H9 (cell line): ENCODE measurements around the gene FCHSD2. TPM values are rescaled to one million over a fixed set of nuclear protein-coding genes. Genes with fewer than 3 reads are reported as not detected.
"Not testable (repeated sequence)": the region's sequence is repeated elsewhere in the genome, so short reads cannot be mapped to it uniquely, and the experiment has no call there.

Source experiments
- DNase-seq: peaks from one replicate; pipeline ENCODE4 v3.0.0-alpha.2; 2017
- H2AFZ ChIP-seq: one replicate; pipeline ENCODE4 v1.6.1; 2013; ENCODE audit warnings: mild to moderate bottlenecking, low read length, control low read depth, moderate library complexity
- H2AK5ac ChIP-seq: 2 replicates; pipeline ENCODE4 v1.6.1; 2013; ENCODE audit warnings: low read length, control low read depth, mixed read lengths; ENCODE audit not compliant: insufficient read length
- H2BK120ac ChIP-seq: one replicate; pipeline ENCODE4 v1.6.1; 2013; ENCODE audit warnings: low read depth, mild to moderate bottlenecking, low read length, control low read depth, inconsistent platforms; ENCODE audit not compliant: poor library complexity, severe bottlenecking
- H2BK12ac ChIP-seq: 2 replicates; pipeline ENCODE4 v1.6.1; 2013; ENCODE audit warnings: low read length, control low read depth, mixed read lengths, low read depth; ENCODE audit not compliant: insufficient read length
- H2BK15ac ChIP-seq: 2 replicates; pipeline ENCODE4 v1.6.1; 2013; ENCODE audit warnings: low read depth, low read length, control low read depth
- H2BK20ac ChIP-seq: one replicate; pipeline ENCODE4 v1.6.1; 2013; ENCODE audit warnings: low read depth, mild to moderate bottlenecking, low read length, control low read depth, inconsistent platforms; ENCODE audit not compliant: poor library complexity, severe bottlenecking
- H2BK5ac ChIP-seq: 2 replicates; pipeline ENCODE4 v1.6.1; 2013; ENCODE audit warnings: low read length, control low read depth, mixed read lengths; ENCODE audit not compliant: insufficient read length
- H3K14ac ChIP-seq: 2 replicates; pipeline ENCODE4 v1.6.1; 2013; ENCODE audit warnings: low read length, control low read depth; ENCODE audit not compliant: insufficient read depth
- H3K18ac ChIP-seq: 2 replicates; pipeline ENCODE4 v1.6.1; 2013; ENCODE audit warnings: low read depth, mild to moderate bottlenecking, mixed read lengths, low read length, control low read depth; ENCODE audit not compliant: insufficient read length
- H3K23ac ChIP-seq: 2 replicates; pipeline ENCODE4 v1.6.1; 2013; ENCODE audit warnings: low read length, control low read depth, mixed read lengths, low read depth; ENCODE audit not compliant: insufficient read length
- H3K23me2 ChIP-seq: 2 replicates; pipeline ENCODE4 v1.6.1; 2013; ENCODE audit warnings: low read depth, mild to moderate bottlenecking, mixed read lengths, low read length, control low read depth; ENCODE audit not compliant: insufficient read length, poor library complexity, severe bottlenecking
- H3K27ac ChIP-seq: 2 replicates; pipeline ENCODE4 v1.5.1; 2013; ENCODE audit warnings: low read length, control low read depth, mixed read lengths, low read depth; ENCODE audit not compliant: insufficient read length
- H3K27me3 ChIP-seq: 2 replicates; pipeline ENCODE4 v1.6.1; 2013; ENCODE audit warnings: low read length, control low read depth, inconsistent platforms; ENCODE audit not compliant: insufficient read depth
- H3K4ac ChIP-seq: 2 replicates; pipeline ENCODE4 v1.6.1; 2013; ENCODE audit warnings: low read depth, mild to moderate bottlenecking, control low read depth, inconsistent platforms, low read length, moderate library complexity
- H3K4me1 ChIP-seq: 2 replicates; pipeline ENCODE4 v1.6.1; 2013; ENCODE audit warnings: low read length, control low read depth, inconsistent platforms; ENCODE audit not compliant: insufficient read depth
- H3K4me2 ChIP-seq: 2 replicates; pipeline ENCODE4 v1.6.1; 2013; ENCODE audit warnings: low read length, control low read depth, mixed read lengths; ENCODE audit not compliant: insufficient read length, insufficient read depth
- H3K56ac ChIP-seq: 2 replicates; pipeline ENCODE4 v1.6.1; 2013; ENCODE audit warnings: low read depth, mild to moderate bottlenecking, mixed read lengths, low read length, control low read depth; ENCODE audit not compliant: insufficient read length
- H3K79me1 ChIP-seq: 2 replicates; pipeline ENCODE4 v1.6.1; 2013; ENCODE audit warnings: low read depth, mild to moderate bottlenecking, moderate library complexity, low read length, control low read depth, inconsistent platforms; ENCODE audit not compliant: insufficient read depth, poor library complexity, severe bottlenecking
- H3K79me2 ChIP-seq: 2 replicates; pipeline ENCODE4 v1.6.1; 2013; ENCODE audit warnings: low read length, control low read depth, inconsistent platforms; ENCODE audit not compliant: insufficient read depth
- H3K9ac ChIP-seq: 2 replicates; pipeline ENCODE4 v1.6.1; 2013; ENCODE audit warnings: low read length, control low read depth, mixed read lengths; ENCODE audit not compliant: insufficient read length; ENCODE audit errors: extremely low read depth
- H3K9me3 ChIP-seq: one replicate; pipeline ENCODE4 v1.6.1; 2013; ENCODE audit warnings: low read depth, low read length, inconsistent platforms; ENCODE audit not compliant: control insufficient read depth
- H3T11ph ChIP-seq: one replicate; pipeline ENCODE4 v1.6.1; 2013; ENCODE audit warnings: mild to moderate bottlenecking, low read length, control low read depth, inconsistent platforms
- H4K20me1 ChIP-seq: one replicate; pipeline ENCODE4 v1.6.1; 2013; ENCODE audit not compliant: control insufficient read depth, insufficient read length, insufficient read depth
- H4K5ac ChIP-seq: 2 replicates; pipeline ENCODE4 v1.6.1; 2013; ENCODE audit warnings: low read depth, mild to moderate bottlenecking, mixed read lengths, low read length, control low read depth; ENCODE audit not compliant: insufficient read length
- H4K8ac ChIP-seq: replicated peaks from 2 replicates; pipeline ENCODE4 v1.6.1; 2013; ENCODE audit warnings: low read length, control low read depth, mixed read lengths, low read depth; ENCODE audit not compliant: insufficient read length
- H4K91ac ChIP-seq: 2 replicates; pipeline ENCODE4 v1.6.1; 2013; ENCODE audit warnings: low read depth, mild to moderate bottlenecking, moderate library complexity, mixed read lengths, low read length, control low read depth; ENCODE audit not compliant: insufficient read length
- H3K27ac Mint-ChIP-seq, 3 experiments: 2 replicates in 2 of 3; 3 replicates in 1 of 3; pipeline ENCODE4 v1.8.0; 2020 to 2021; ENCODE audit warnings: mixed read lengths in 3 of 3, mild to moderate bottlenecking in 1 of 3, moderate library complexity in 1 of 3
- H3K27me3 Mint-ChIP-seq: 2 replicates; pipeline ENCODE4 v1.8.0; 2021; ENCODE audit warnings: low read depth, mild to moderate bottlenecking, moderate library complexity, mixed read lengths
- H3K36me3 Mint-ChIP-seq, 3 experiments: 2 replicates in 2 of 3; 3 replicates in 1 of 3; pipeline ENCODE4 v1.8.0; 2020 to 2021; ENCODE audit warnings: low read depth in 3 of 3, mixed read lengths in 3 of 3; ENCODE audit not compliant: insufficient read depth in 1 of 3
- H3K4me1 Mint-ChIP-seq, 2 experiments: 2 replicates each; pipeline ENCODE4 v1.8.0; 2020; ENCODE audit warnings: mixed read lengths in 2 of 2
- H3K4me3 Mint-ChIP-seq, 2 experiments: 2 replicates in 1 of 2; 3 replicates in 1 of 2; pipeline ENCODE4 v1.8.0; 2020 to 2021; ENCODE audit warnings: mild to moderate bottlenecking in 2 of 2, mixed read lengths in 2 of 2, moderate library complexity in 1 of 2
- H3K9me3 Mint-ChIP-seq, 2 experiments: 2 replicates in 1 of 2; 3 replicates in 1 of 2; pipeline ENCODE4 v1.8.0; 2020; ENCODE audit warnings: mild to moderate bottlenecking in 2 of 2, mixed read lengths in 2 of 2, moderate library complexity in 1 of 2
- CTCF ChIP-seq: fragments of 200-600 bp; sonication (generic); conservative IDR thresholded peaks from 3 replicates; pipeline ENCODE4 v1.8.0; 2021; ENCODE audit warnings: antibody characterized with exemption, mild to moderate bottlenecking
- WGBS: extraction: QIAGEN DNeasy Blood & Tissue Kit; methylation state at CpG from one replicate; pipeline ENCODE4 v1.1.7; 2013; ENCODE audit warnings: missing lambda C conversion rate, low lambda C conversion rate, mixed read lengths; ENCODE audit not compliant: insufficient read length; ENCODE audit errors: extremely low coverage; 5-methylcytosine and 5-hydroxymethylcytosine counted together
- total RNA-seq: library from RNA; stranded (reverse); gene quantifications from 2 replicates; pipeline ENCODE4 v1.2.1, GENCODE V29; 2021

The FCHSD2 gene
- total RNA-seq, 1 experiment from 2014 or later: 17.8 TPM

GRCh38 chr11:73028611-73029010, 113.5 kb downstream of the FCHSD2 start:
- Histone ChIP-seq H2BK12ac (no peak overlapping the region), H2BK120ac (no peak overlapping the region), H3K9me3 (peaks cover 13% of the 10 kb centered on the region), H3K79me1 (no peaks in the 10 kb centered on the region), H2BK15ac (no peak overlapping the region), H2AK5ac (no peak overlapping the region), H3K56ac (no peak overlapping the region), H2AFZ (no peak overlapping the region), H3K4me2 (no peak overlapping the region), H3K27ac (no peak overlapping the region), H4K20me1 (no peaks in the 10 kb centered on the region), H3K23ac (no peak overlapping the region), H3K4me1 (peaks cover 4% of the 10 kb centered on the region; the same call in 1 of the 2 replicates), H3K4ac (no peak overlapping the region), H2BK20ac (no peak overlapping the region), H2BK5ac (no peak overlapping the region), H3K79me2 (no peaks in the 10 kb centered on the region), H3K27me3 (no peaks in the 10 kb centered on the region), H4K5ac (no peak overlapping the region), H4K91ac (no peak overlapping the region), H3K9ac (no peak overlapping the region), H3K18ac (no peak overlapping the region), H4K8ac (no peak overlapping the region), H3K23me2 (no peaks in the 10 kb centered on the region), H3T11ph (no peak overlapping the region), H3K14ac (no peak overlapping the region)
- no CpG with 5 or more reads among the region's 4 CpGs for WGBS
- Mint-ChIP-seq H3K4me1 (peaks cover 13% of the 10 kb centered on the region in 2 experiments), H3K9me3 (peaks cover 43 to 49% of the 10 kb centered on the region in 2 experiments), H3K36me3 (peaks cover 33 to 54% (median 41%) of the 10 kb centered on the region in 3 experiments), H3K4me3 (no peak overlapping the region), H3K27ac (peak overlapping the region in 1 of 3 experiments; percentile 19; a peak in 1 of 7 replicates), H3K27me3 (no peaks in the 10 kb centered on the region; the same call in 1 of the 2 replicates)
- DNase-seq: no peak
- TF ChIP-seq CTCF: no peak

- H3K14ac ChIP-seq, H2BK120ac ChIP-seq, H3K4me1 ChIP-seq, H3K27ac Mint-ChIP-seq, H3K23me2 ChIP-seq, H2BK20ac ChIP-seq, H3K4me2 ChIP-seq, H3T11ph ChIP-seq, H2AFZ ChIP-seq, H3K4ac ChIP-seq, H2BK12ac ChIP-seq, H4K20me1 ChIP-seq, H3K27ac ChIP-seq, H3K27me3 Mint-ChIP-seq, H2BK5ac ChIP-seq, H4K91ac ChIP-seq, H4K5ac ChIP-seq, H3K79me1 ChIP-seq, H4K8ac ChIP-seq, H3K4me3 Mint-ChIP-seq, H3K23ac ChIP-seq, H2AK5ac ChIP-seq, H2BK15ac ChIP-seq, H3K18ac ChIP-seq, H3K9ac ChIP-seq, H3K27me3 ChIP-seq, H3K56ac ChIP-seq, DNase-seq, H3K79me2 ChIP-seq: not testable (repeated sequence)
- WGBS: no CpG with 5 or more reads among the region's 2 CpGs
- Mint-ChIP-seq H3K9me3 (peaks cover 44 to 49% of the 10 kb centered on the region in 2 experiments), H3K36me3 (peaks cover 33 to 55% (median 41%) of the 10 kb centered on the region in 3 experiments), H3K4me1 (peaks cover 13% of the 10 kb centered on the region in 2 experiments)
- peaks cover 13% of the 10 kb centered on the region for H3K9me3 ChIP-seq
Observed at GRCh38 chr11:73027840-73028239, 114.3 kb downstream of the FCHSD2 start.
